H1 (cell line): ENCODE results near the gene UBE2H. TPM values are rescaled to one million over a fixed set of nuclear protein-coding genes. Genes with fewer than 3 reads are reported as not detected.

Experiments used
- ATF3 ChIP-seq: IDR thresholded peaks from 2 replicates; pipeline ENCODE4 v1.6.1; 2011; ENCODE audit warnings: low read depth, mild to moderate bottlenecking, low read length; ENCODE audit not compliant: insufficient read depth
- CTCF ChIP-seq, 3 experiments: IDR thresholded peaks; 1 replicate in 2 of 3; 2 replicates in 1 of 3; pipeline versions ENCODE4 v1.5.1 to v1.6.1; 2011; ENCODE audit warnings: low read length in 3 of 3, mild to moderate bottlenecking in 3 of 3, inconsistent platforms in 2 of 3, low read depth in 1 of 3, moderate library complexity in 1 of 3; ENCODE audit not compliant: insufficient read depth in 1 of 3; ENCODE audit errors: control extremely low read depth in 1 of 3
- JUN ChIP-seq: IDR thresholded peaks from 2 replicates; pipeline ENCODE4 v1.6.1; 2011; ENCODE audit warnings: low read depth, mild to moderate bottlenecking, improper control_type of control experiment, low read length
- KDM4A ChIP-seq: IDR thresholded peaks from one replicate; pipeline ENCODE4 v1.7.1; 2012; ENCODE audit warnings: low read depth, mild to moderate bottlenecking, moderate library complexity, low read length, inconsistent platforms; ENCODE audit not compliant: severe bottlenecking
- TEAD4 ChIP-seq: IDR thresholded peaks from 2 replicates; pipeline ENCODE4 v1.6.1; 2012; ENCODE audit warnings: low read depth, low read length, inconsistent platforms, mixed read lengths
- polyA plus RNA-seq, 7 experiments: library from polyadenylated mRNA; depleted of rRNA in 3 of 7; stranded (reverse) in 5 of 7; unstranded in 2 of 7; fragments of >200 nt in 5 of 7; fragments of 200-250 nt in 2 of 7; gene quantifications; 1 replicate in 5 of 7; 2 replicates in 1 of 7; 4 replicates in 1 of 7; pipeline versions ENCODE4 v1.2.1 to v1.2.3, GENCODE V29; 2011 to 2013; ENCODE audit warnings: missing spikeins in 2 of 7, mixed read lengths in 2 of 7
- total RNA-seq: library from RNA; stranded (reverse); fragmentation: NEBNext Ultra II Directional; extraction: Animal tissue kit (Norgen Biotek cat#: 25700); gene quantifications from 2 replicates; pipeline ENCODE4 v1.2.1, GENCODE V29; 2021

Gene UBE2H
- total and polyA plus RNA-seq, 2 of the 8 experiments (the other 6 are each of a cell fraction or from before 2014, with no cell fraction given), result 30.6 to 62.2 TPM

GRCh38 chr7:129851809-129852208, 101.0 kb downstream of the UBE2H start (continued):
- no peak for TF ChIP-seq KDM4A
- TF ChIP-seq ATF3, result no peak
- TF ChIP-seq JUN, result no peak
- no peak for TF ChIP-seq CTCF (IDR thresholded peaks at IDR 0.05; ENCODE audit: control extremely low read depth in 1 of 3, insufficient read depth in 1 of 3, low read depth in 1 of 3, low read length in 3 of 3)
- no peak for TF ChIP-seq TEAD4
